ENCODE results near the gene ZNF836. TPM values are rescaled to one million over a fixed set of nuclear protein-coding genes. Genes with fewer than 3 reads are reported as not detected.
"Not testable (repeated sequence)": the region's sequence is repeated elsewhere in the genome, so short reads cannot be mapped to it uniquely, and the experiment has no call there.

ZNF836 gene
- 10 to 100 TPM; 45.7 to 46.6 TPM for total RNA-seq
- polyA plus RNA-seq: 10 to 100 TPM; 10.2 to 19.8 (median 12.8) TPM
- total RNA-seq: 8.6 to 38.2 (median 15.9) reads per million in 6 experiments

- Mint-ChIP-seq H3K27ac (peak within 1 kb of the TSS; percentile 93 to 100 (median 98)), H3K4me3 (peak within 1 kb of the TSS; percentile 87 to 99 (median 96)), H3K4me1 (peaks cover 13 to 54% (median 36%) of the 10 kb centered on the region in 4 donors), H3K9me3 (peaks cover 0 to 6% (median 0%) of the 10 kb centered on the region in 9 donors), H3K27me3 (no peaks in the 10 kb centered on the region), H3K36me3 (peaks cover 13 to 37% (median 25%) of the 10 kb centered on the region in 3 donors)
- POLR2A ChIA-PET: interaction anchor here (0.6 to 3.9 kb wide), 8 partner anchors 10 to 190 kb away, joined by 3 to 56 read pairs (median 3); partner anchors contain the start of genes PPP2R1A and ZNF616
- peak; percentile 82 to 97 (median 93) for DNase-seq
- peak; percentile 94 for ATAC-seq
These were observed at the start of gene ZNF836 for GRCh38 chr19:52171321-52172169. Gene ZNF836 (minus strand): TSS chr19:52171621. CDS start chr19:52168072, 3,549 bp downstream.

- H3K4me1 Mint-ChIP-seq: peaks cover 0 to 6% (median 2%) of the 10 kb centered on the region in 4 donors
- ATAC-seq: no peak
- no peak for DNase-seq
- H3K27me3 Mint-ChIP-seq: no peaks in the 10 kb centered on the region
- H3K36me3 Mint-ChIP-seq: peaks cover 4 to 95% (median 42%) of the 10 kb centered on the region in 3 donors
- POLR2A ChIA-PET: no interaction called here
- H3K4me3 Mint-ChIP-seq: no peak overlapping the region
- peak overlapping the region in 4 of 10 donors; percentile 57 to 88 (median 70) for H3K27ac Mint-ChIP-seq
- H3K9me3 Mint-ChIP-seq: no peaks in the 10 kb centered on the region
These were observed 49.6 kb upstream of the ZNF836 start for GRCh38 chr19:52221031-52221430.

DNA sequence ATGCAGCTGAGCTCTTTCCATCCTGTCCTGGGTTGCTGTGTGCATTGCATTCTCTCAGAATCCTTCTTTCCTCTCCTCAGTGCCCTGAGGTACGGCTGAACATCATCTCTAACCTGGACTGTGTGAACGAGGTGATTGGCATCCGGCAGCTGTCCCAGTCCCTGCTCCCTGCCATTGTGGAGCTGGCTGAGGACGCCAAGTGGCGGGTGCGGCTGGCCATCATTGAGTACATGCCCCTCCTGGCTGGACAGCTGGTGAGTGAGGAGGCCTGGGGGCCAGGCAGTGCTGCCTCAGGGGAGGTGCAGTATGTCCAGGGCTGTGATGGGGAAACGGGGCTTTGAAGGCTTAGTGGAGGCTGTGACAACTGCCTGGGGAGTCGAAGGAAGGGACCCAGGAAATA is 48.2 kb upstream of the ZNF836 start:
- Mint-ChIP-seq H3K27ac (peak overlapping the region in 1 of 10 donors; percentile 41), H3K9me3 (no peaks in the 10 kb centered on the region), H3K4me1 (peaks cover 0 to 6% (median 2%) of the 10 kb centered on the region in 4 donors), H3K4me3 (no peak overlapping the region), H3K27me3 (no peaks in the 10 kb centered on the region), H3K36me3 (peaks cover 4 to 96% (median 43%) of the 10 kb centered on the region in 3 donors)
- DNase-seq (no peak), ATAC-seq (no peak)
- POLR2A ChIA-PET: interaction anchor here (0.8 kb wide), 1 partner anchor 30 kb away, joined by 3 read pairs; the partner anchor contains the start of gene PPP2R1A

DNA sequence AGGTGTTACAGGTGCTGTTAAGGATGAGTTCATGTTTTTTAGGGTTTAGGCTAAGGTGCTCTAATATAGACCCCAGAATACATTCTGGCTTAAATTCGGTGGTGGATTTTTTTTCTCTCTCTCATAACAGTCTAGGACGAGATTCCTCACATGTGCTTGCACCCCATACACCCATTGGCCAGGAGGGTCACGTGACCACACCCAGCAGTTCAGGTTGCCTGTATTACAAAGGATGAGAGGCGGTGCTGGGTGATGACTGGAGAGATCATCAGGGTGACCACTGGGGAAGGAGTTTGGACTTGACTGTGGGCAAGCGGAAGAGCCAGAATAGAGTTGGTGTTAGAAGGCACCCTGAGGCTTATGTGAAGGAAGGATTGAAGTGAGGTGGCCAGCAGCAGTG is 46.2 kb upstream of the ZNF836 start:
- POLR2A ChIA-PET: no interaction called here

DNA sequence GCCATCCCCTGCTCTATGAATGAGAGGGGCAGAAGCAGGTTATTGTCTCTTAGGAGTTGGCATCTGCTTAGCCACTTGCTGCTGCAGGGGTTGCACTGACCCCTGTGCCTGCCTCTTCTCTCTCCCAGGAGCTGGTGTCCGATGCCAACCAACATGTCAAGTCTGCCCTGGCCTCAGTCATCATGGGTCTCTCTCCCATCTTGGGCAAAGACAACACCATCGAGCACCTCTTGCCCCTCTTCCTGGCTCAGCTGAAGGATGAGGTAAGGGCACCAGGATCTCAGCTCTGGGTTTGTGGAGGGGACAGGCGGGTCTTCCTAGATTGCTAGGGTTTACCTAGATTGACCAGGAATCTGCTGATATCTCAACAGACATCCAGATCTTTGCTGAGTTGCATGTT is 45.0 kb upstream of the ZNF836 start:
- ATAC-seq (no peak), DNase-seq (no peak)
- Mint-ChIP-seq H3K36me3 (peaks cover 4 to 96% (median 44%) of the 10 kb centered on the region in 3 donors), H3K4me1 (peaks cover 0 to 12% (median 3%) of the 10 kb centered on the region in 4 donors), H3K27me3 (no peaks in the 10 kb centered on the region), H3K9me3 (no peaks in the 10 kb centered on the region), H3K27ac (peak overlapping the region in 3 of 10 donors; percentile 3 to 50 (median 44)), H3K4me3 (no peak overlapping the region)
- POLR2A ChIA-PET: no interaction called here

More for the DNA sequence above, 46.2 kb upstream of the ZNF836 start:
- Mint-ChIP-seq H3K4me1 (peaks cover 0 to 12% (median 3%) of the 10 kb centered on the region in 4 donors), H3K4me3 (no peak overlapping the region), H3K9me3 (no peaks in the 10 kb centered on the region), H3K36me3 (peaks cover 4 to 96% (median 45%) of the 10 kb centered on the region in 3 donors), H3K27me3 (no peaks in the 10 kb centered on the region), H3K27ac (peak overlapping the region in 5 of 10 donors; percentile 2 to 70 (median 32))
- ATAC-seq (no peak), DNase-seq (no peak)

DNA sequence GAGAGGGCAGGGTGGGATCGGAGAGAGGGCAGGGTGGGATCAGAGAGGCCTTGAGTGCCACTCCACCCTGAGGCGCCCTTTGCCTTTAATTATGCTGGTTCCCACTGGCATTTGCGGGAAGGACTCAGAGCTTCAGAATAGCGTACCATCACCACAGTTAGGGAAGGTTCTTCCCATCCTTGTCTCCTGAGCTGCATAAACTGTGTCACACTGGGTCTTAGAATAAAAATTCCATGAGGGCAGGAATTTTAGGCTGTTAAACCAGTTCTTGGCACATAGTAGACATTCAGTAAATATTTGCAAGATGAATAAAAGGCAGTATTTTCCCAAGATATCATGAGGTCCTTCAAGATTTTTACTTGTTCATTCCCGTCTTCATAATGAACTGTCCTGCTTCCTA is 42.8 kb upstream of the ZNF836 start:
- POLR2A ChIA-PET: interaction anchor here (1.4 to 1.5 kb wide), 2 partner anchors 10 to 25 kb away, joined by 3 to 9 read pairs; partner anchors contain the start of gene PPP2R1A
- H3K27ac Mint-ChIP-seq: peak overlapping the region in 1 of 10 donors; percentile 75
- H3K36me3 Mint-ChIP-seq: peaks cover 4 to 97% (median 26%) of the 10 kb centered on the region in 3 donors
- H3K27me3 Mint-ChIP-seq: no peaks in the 10 kb centered on the region
- no peaks in the 10 kb centered on the region for H3K9me3 Mint-ChIP-seq
- H3K4me1 Mint-ChIP-seq: peaks cover 0 to 17% (median 12%) of the 10 kb centered on the region in 4 donors
- DNase-seq: no peak
- no peak overlapping the region for H3K4me3 Mint-ChIP-seq
- ATAC-seq: no peak

DNA sequence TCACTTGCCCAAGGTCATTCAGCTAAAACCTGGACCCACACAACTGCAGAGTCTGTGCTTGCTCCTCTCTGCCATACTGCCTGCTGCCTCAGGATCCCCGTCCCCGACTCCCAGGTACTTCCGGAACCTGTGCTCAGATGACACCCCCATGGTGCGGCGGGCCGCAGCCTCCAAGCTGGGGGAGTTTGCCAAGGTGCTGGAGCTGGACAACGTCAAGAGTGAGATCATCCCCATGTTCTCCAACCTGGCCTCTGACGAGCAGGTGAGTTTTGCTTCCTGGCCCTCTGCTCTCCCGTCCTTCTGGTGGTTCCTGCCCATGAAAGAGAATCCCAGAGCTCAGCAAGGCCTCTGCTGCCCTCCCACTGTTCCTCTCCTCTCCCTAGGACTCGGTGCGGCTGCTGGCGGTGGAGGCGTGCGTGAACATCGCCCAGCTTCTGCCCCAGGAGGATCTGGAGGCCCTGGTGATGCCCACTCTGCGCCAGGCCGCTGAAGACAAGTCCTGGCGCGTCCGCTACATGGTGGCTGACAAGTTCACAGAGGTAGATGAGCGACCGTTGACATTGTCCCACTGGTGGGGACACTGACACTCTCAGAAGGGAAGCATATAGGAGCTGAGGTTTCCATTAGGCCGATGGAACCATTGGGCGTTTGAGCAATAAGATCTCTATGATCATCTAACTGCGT is 41.3 kb upstream of the ZNF836 start:
- Mint-ChIP-seq H3K4me1 (peaks cover 2 to 17% (median 13%) of the 10 kb centered on the region in 4 donors), H3K9me3 (no peaks in the 10 kb centered on the region), H3K36me3 (peaks cover 3 to 96% (median 26%) of the 10 kb centered on the region in 3 donors), H3K4me3 (no peak overlapping the region), H3K27me3 (no peaks in the 10 kb centered on the region), H3K27ac (peak overlapping the region in 3 of 10 donors; percentile 15 to 48 (median 29))
- POLR2A ChIA-PET: interaction anchor here (1.4 kb wide), 1 partner anchor 23 kb away, joined by 9 read pairs; the partner anchor contains the start of gene PPP2R1A
- ATAC-seq: no peak
- DNase-seq: no peak

GRCh38 chr19:52211926-52212571 is 40.6 kb upstream of the ZNF836 start:
- POLR2A ChIA-PET: no interaction called here
- peak overlapping the region in 1 of 10 donors; percentile 38 for H3K27ac Mint-ChIP-seq
- peaks cover 0 to 96% (median 24%) of the 10 kb centered on the region in 3 donors for H3K36me3 Mint-ChIP-seq
- no peak overlapping the region for H3K4me3 Mint-ChIP-seq
- H3K4me1 Mint-ChIP-seq: peaks cover 5 to 19% (median 14%) of the 10 kb centered on the region in 4 donors
- no peak for DNase-seq
- no peaks in the 10 kb centered on the region for H3K9me3 Mint-ChIP-seq
- no peak for ATAC-seq
- no peaks in the 10 kb centered on the region for H3K27me3 Mint-ChIP-seq

DNA sequence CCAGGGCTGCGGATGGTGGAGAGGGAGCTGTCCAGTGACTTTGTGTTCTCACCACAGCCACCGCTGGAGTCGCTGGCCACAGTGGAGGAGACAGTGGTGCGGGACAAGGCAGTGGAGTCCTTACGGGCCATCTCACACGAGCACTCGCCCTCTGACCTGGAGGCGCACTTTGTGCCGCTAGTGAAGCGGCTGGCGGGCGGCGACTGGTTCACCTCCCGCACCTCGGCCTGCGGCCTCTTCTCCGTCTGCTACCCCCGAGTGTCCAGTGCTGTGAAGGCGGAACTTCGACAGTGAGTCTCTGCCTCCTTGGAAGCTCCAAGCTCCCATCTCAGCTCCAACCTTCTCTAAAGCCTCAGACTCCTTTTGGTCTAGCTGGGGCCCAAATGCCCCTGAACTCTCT is 39.8 kb upstream of the ZNF836 start:
- ATAC-seq (no peak), DNase-seq (no peak)
- H3K4me1 Mint-ChIP-seq: peaks cover 7 to 21% (median 17%) of the 10 kb centered on the region in 4 donors
- H3K27ac Mint-ChIP-seq: no peak overlapping the region
- H3K27me3 Mint-ChIP-seq: no peaks in the 10 kb centered on the region
- H3K4me3 Mint-ChIP-seq: no peak overlapping the region
- POLR2A ChIA-PET: no interaction called here
- H3K36me3 Mint-ChIP-seq: peaks cover 0 to 97% (median 23%) of the 10 kb centered on the region in 3 donors
- no peaks in the 10 kb centered on the region for H3K9me3 Mint-ChIP-seq

DNA sequence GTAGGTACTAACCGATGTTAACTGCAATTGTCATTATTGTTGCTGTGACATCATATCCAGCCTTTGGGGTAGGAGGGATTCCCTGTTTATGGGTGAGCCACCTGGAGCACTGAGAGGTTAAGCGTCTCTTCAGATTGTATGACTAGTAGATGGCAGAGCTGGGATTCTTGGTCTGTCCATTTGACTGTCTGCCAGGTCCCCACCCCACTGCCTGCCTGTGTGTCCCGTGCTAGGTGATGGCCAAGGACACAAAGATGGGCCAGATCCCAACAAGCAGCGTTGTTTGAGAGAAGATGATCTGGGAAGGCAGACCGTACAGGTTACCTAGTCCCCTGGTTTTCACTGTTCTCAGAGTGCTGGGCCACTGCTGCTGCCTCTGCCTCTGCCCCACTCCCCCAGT is 35.1 kb upstream of the ZNF836 start:
- POLR2A ChIA-PET: no interaction called here
- H3K27ac Mint-ChIP-seq: peak overlapping the region in 1 of 10 donors; percentile 51
- DNase-seq (no peak), ATAC-seq (no peak)
- H3K4me3 Mint-ChIP-seq: no peak overlapping the region
- H3K9me3 Mint-ChIP-seq: no peaks in the 10 kb centered on the region
- peaks cover 8 to 97% (median 16%) of the 10 kb centered on the region in 3 donors for H3K36me3 Mint-ChIP-seq
- H3K4me1 Mint-ChIP-seq: peaks cover 32 to 67% (median 50%) of the 10 kb centered on the region in 4 donors
- H3K27me3 Mint-ChIP-seq: no peaks in the 10 kb centered on the region

GRCh38 chr19:52200755-52201391 is 29.5 kb upstream of the ZNF836 start:
- H3K4me3 Mint-ChIP-seq, H3K27me3 Mint-ChIP-seq, POLR2A ChIA-PET, H3K9me3 Mint-ChIP-seq, DNase-seq, ATAC-seq: not testable (repeated sequence)
- peak overlapping the region in 1 of 10 donors; percentile 66 for H3K27ac Mint-ChIP-seq
- H3K36me3 Mint-ChIP-seq: peaks cover 8 to 92% (median 20%) of the 10 kb centered on the region in 3 donors
- H3K4me1 Mint-ChIP-seq: peaks cover 40 to 83% (median 66%) of the 10 kb centered on the region in 4 donors
